Stimulated activated CD8-positive, alpha-beta memory T cell treated with anti-CD3 and anti-CD28 coated beads, Interleukin-12 subunit alpha, Interleukin-12 subunit beta, amount 100 ng/mL, for 24 hours (primary cell): ENCODE results near the gene CHRNA4.
"Not testable (repeated sequence)": the region's sequence is repeated elsewhere in the genome, so short reads cannot be mapped to it uniquely, and the experiment has no call there.

Experiments used
- DNase-seq: peaks from one replicate; pipeline ENCODE4 v3.0.0-alpha.2; 2020; ENCODE audit errors: extremely low read depth

CHRNA4 gene

GRCh38 chr20:63350196-63350595 lies 11.0 kb downstream of the CHRNA4 start:
- no peak for DNase-seq

- no peak for DNase-seq
Observed at GRCh38 chr20:63349516-63349895, 11.6 kb downstream of the CHRNA4 start.

GRCh38 chr20:63348828-63349515 lies 12.2 kb downstream of the CHRNA4 start:
- no peak for DNase-seq

- no peak for DNase-seq
Observed at GRCh38 chr20:63347950-63348827, 13.0 kb downstream of the CHRNA4 start.

- no peak for DNase-seq
Observed at GRCh38 chr20:63347081-63347741, 13.9 kb downstream of the CHRNA4 start.

- no peak for DNase-seq
Observed at GRCh38 chr20:63346131-63347080, 14.7 kb downstream of the CHRNA4 start.

GRCh38 chr20:63345328-63346100 lies 15.6 kb downstream of the CHRNA4 start:
- no peak for DNase-seq

GRCh38 chr20:63344616-63345327 lies 16.4 kb downstream of the CHRNA4 start:
- DNase-seq, result no peak

GRCh38 chr20:63343460-63344445 lies 17.4 kb downstream of the CHRNA4 start:
- no peak for DNase-seq

- no peak for DNase-seq
Observed at GRCh38 chr20:63342561-63343459, 18.3 kb downstream of the CHRNA4 start.

GRCh38 chr20:63340158-63340688 lies 20.9 kb downstream of the CHRNA4 start:
- DNase-seq, result not testable (repeated sequence)

- DNase-seq, result not testable (repeated sequence)
Observed at GRCh38 chr20:63339154-63340094, 21.7 kb downstream of the CHRNA4 start.

GRCh38 chr20:63337786-63338420 lies 23.2 kb downstream of the CHRNA4 start:
- DNase-seq, result no peak

- no peak for DNase-seq
Observed at GRCh38 chr20:63336232-63336752, 24.9 kb downstream of the CHRNA4 start.

GRCh38 chr20:63335711-63336110 lies 25.4 kb downstream of the CHRNA4 start:
- no peak for DNase-seq

- not testable (repeated sequence) for DNase-seq
Observed at GRCh38 chr20:63335060-63335459, 26.1 kb downstream of the CHRNA4 start.
